Measurements from ENCODE around the gene GPR12.
"Not testable (repeated sequence)": the region's sequence is repeated elsewhere in the genome, so short reads cannot be mapped to it uniquely, and the experiment has no call there.

DNA sequence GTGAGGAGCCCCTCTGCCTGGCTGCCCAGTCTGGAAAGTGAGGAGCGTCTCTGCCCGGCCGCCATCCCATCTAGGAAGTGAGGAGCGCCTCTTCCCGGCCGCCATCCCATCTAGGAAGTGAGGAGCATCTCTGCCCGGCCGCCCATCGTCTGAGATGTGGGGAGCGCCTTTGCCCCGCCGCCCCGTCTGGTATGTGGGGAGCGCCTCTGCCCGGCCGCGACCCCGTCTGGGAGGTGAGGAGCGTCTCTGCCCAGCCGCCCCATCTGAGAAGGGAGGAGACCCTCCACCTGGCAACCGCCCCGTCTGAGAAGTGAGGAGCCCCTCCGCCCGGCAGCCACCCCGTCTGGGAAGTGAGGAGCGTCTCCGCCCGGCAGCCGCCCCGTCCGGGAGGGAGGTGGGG, 37.0 kb downstream of the GPR12 start:
- TF ChIP-seq, protein P1, sequence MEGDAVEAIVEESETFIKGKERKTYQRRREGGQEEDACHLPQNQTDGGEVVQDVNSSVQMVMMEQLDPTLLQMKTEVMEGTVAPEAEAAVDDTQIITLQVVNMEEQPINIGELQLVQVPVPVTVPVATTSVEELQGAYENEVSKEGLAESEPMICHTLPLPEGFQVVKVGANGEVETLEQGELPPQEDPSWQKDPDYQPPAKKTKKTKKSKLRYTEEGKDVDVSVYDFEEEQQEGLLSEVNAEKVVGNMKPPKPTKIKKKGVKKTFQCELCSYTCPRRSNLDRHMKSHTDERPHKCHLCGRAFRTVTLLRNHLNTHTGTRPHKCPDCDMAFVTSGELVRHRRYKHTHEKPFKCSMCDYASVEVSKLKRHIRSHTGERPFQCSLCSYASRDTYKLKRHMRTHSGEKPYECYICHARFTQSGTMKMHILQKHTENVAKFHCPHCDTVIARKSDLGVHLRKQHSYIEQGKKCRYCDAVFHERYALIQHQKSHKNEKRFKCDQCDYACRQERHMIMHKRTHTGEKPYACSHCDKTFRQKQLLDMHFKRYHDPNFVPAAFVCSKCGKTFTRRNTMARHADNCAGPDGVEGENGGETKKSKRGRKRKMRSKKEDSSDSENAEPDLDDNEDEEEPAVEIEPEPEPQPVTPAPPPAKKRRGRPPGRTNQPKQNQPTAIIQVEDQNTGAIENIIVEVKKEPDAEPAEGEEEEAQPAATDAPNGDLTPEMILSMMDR (IDR thresholded peaks at IDR 0.05): not testable (repeated sequence)
- not testable (repeated sequence) for TF ChIP-seq POLR2A (IDR thresholded peaks at IDR 0.05)

Measured in right lobe of liver (tissue), 4 donors.